K562 (cell line): ENCODE results near the gene ARL2. TPM values are rescaled to one million over a fixed set of nuclear protein-coding genes. Genes with fewer than 3 reads are reported as not detected.

Experiments
- ATF1 ChIP-seq, 2 experiments: fragments of 450-650 bp in 1 of 2; IDR thresholded peaks; 2 replicates each; pipeline ENCODE4 v1.6.1; 2016; ENCODE audit warnings: missing compliant biosample characterization in 1 of 2, missing genetic modification characterization in 1 of 2
- ELF2 ChIP-seq: fragments of 250-450 bp; sonication (Bioruptor Pico); IDR thresholded peaks from 2 replicates; pipeline ENCODE4 v1.5.0; 2021; ENCODE audit warnings: mild to moderate bottlenecking
- FUS ChIP-seq: fragments of 200-400 bp; formaldehyde crosslinking; optimal IDR thresholded peaks from 2 replicates; pipeline ENCODE3; 2017; ENCODE audit warnings: low read depth, low read length
- ILF3 ChIP-seq: fragments of 450-650 bp; IDR thresholded peaks from 2 replicates; pipeline ENCODE4 v1.6.1; 2018; ENCODE audit warnings: antibody characterized with exemption, mild to moderate bottlenecking, moderate library complexity, borderline replicate concordance
- LARP7 ChIP-seq: fragments of 450-650 bp; IDR thresholded peaks from 2 replicates; pipeline ENCODE4 v1.6.1; 2016
- LEF1 ChIP-seq: fragments of 450-650 bp; IDR thresholded peaks from 2 replicates; pipeline ENCODE4 v1.6.1; 2016; ENCODE audit warnings: mild to moderate bottlenecking
- MTA1 ChIP-seq: fragments of 450-650 bp; IDR thresholded peaks from 2 replicates; pipeline ENCODE4 v1.6.1; 2017; ENCODE audit warnings: borderline replicate concordance
- MYNN ChIP-seq, 2 experiments: sonication (generic); formaldehyde crosslinking in 1 of 2; IDR thresholded peaks; 2 replicates each; pipeline versions ENCODE4 v1.5.0 to v1.6.1; 2016 to 2020; ENCODE audit warnings: antibody characterized with exemption in 1 of 2, missing genetic modification reagents in 1 of 2
- OTX1 ChIP-seq: fragments of 450-650 bp; formaldehyde crosslinking; IDR thresholded peaks from 2 replicates; pipeline ENCODE4 v1.4.0; 2022; ENCODE audit warnings: mild to moderate bottlenecking
- PRPF4 ChIP-seq: fragments of 200-400 bp; formaldehyde crosslinking; IDR thresholded peaks from one replicate; pipeline ENCODE4 v1.6.1; 2017; ENCODE audit warnings: low read length, low read depth, mild to moderate bottlenecking; ENCODE audit not compliant: insufficient read depth, poor library complexity, severe bottlenecking
- RAD51 ChIP-seq: fragments of 450-650 bp; IDR thresholded peaks from 2 replicates; pipeline ENCODE4 v1.7.1; 2016; ENCODE audit warnings: low read depth, mild to moderate bottlenecking, borderline replicate concordance
- RBBP5 ChIP-seq: fragments of 200-600 bp; sonication (generic); IDR thresholded peaks from 2 replicates; pipeline ENCODE4 v1.6.1; 2012; ENCODE audit warnings: borderline replicate concordance, mild to moderate bottlenecking, low read length, control low read depth, inconsistent platforms; ENCODE audit not compliant: insufficient read depth, poor library complexity, severe bottlenecking
- RBM39 ChIP-seq: fragments of 200-400 bp; formaldehyde crosslinking; optimal IDR thresholded peaks from 2 replicates; pipeline ENCODE3; 2018; ENCODE audit warnings: low read depth, low read length
- RHOXF2B ChIP-seq: fragments of 250-450 bp; sonication (Bioruptor Pico); conservative IDR thresholded peaks from 2 replicates; pipeline ENCODE4 v1.5.1; 2021
- STAG1 ChIP-seq: sonication (generic); formaldehyde crosslinking; IDR thresholded peaks from 2 replicates; pipeline ENCODE4 v1.5.0; 2020; ENCODE audit warnings: missing genetic modification reagents, borderline replicate concordance
- TAF9B ChIP-seq: fragments of 450-650 bp; IDR thresholded peaks from 2 replicates; pipeline ENCODE4 v1.6.1; 2018; ENCODE audit warnings: mild to moderate bottlenecking; ENCODE audit not compliant: partially characterized antibody
- ZFP1 ChIP-seq: fragments of 450-650 bp; formaldehyde crosslinking; IDR thresholded peaks from 2 replicates; pipeline ENCODE4 v1.4.0; 2020; ENCODE audit warnings: mild to moderate bottlenecking, mixed read lengths
- ZFX ChIP-seq: sonication (generic); formaldehyde crosslinking; IDR thresholded peaks from 2 replicates; pipeline ENCODE4 v1.8.0; 2022; ENCODE audit warnings: mild to moderate bottlenecking, missing genetic modification reagents, moderate library complexity
- ZNF586 ChIP-seq: fragments of 450-650 bp; formaldehyde crosslinking; conservative IDR thresholded peaks from 2 replicates; pipeline ENCODE4 v1.4.0; 2020; ENCODE audit warnings: mild to moderate bottlenecking, moderate library complexity
- ZNF76 ChIP-seq: fragments of 250-450 bp; sonication (Bioruptor Pico); IDR thresholded peaks from 2 replicates; pipeline ENCODE4 v1.4.0; 2020; ENCODE audit warnings: mild to moderate bottlenecking, moderate library complexity, borderline replicate concordance
- polyA plus RNA-seq, 8 experiments: library from polyadenylated mRNA; depleted of rRNA in 4 of 8; stranded (reverse) in 5 of 8; unstranded in 3 of 8; fragments of >200 nt; fragmentation: Nextera tagmentation in 2 of 8; fragmentation: Illumina TruSeq in 1 of 8; extraction: Ambion mirVana in 2 of 8; extraction: Trizol in 1 of 8; gene quantifications; 2 replicates each; pipeline versions ENCODE4 v1.2.1 to v1.2.3, GENCODE V29; 2011 to 2014; ENCODE audit warnings: inconsistent platforms in 1 of 8, missing spikeins in 1 of 8
- total RNA-seq, 7 experiments: library from RNA; depleted of rRNA in 6 of 7; stranded (reverse); fragments of >200 nt in 6 of 7; fragmentation: Illumina TruSeq in 2 of 7; extraction: Trizol in 2 of 7; gene quantifications; 2 replicates each; pipeline versions ENCODE4 v1.2.1 to v1.2.3, GENCODE V29; 2011 to 2021; ENCODE audit warnings: low replicate concordance in 1 of 7
- TF ChIP-seq, protein P1 (sequence below): sonication (generic); formaldehyde crosslinking; IDR thresholded peaks from 2 replicates; pipeline ENCODE4 v1.8.1; 2023; ENCODE audit warnings: mild to moderate bottlenecking, missing genetic modification reagents
- TF ChIP-seq, protein P2 (sequence below): fragments of 250-450 bp; sonication (Bioruptor Pico); IDR thresholded peaks from 2 replicates; pipeline ENCODE4 v1.5.0; 2020; ENCODE audit warnings: mild to moderate bottlenecking, borderline replicate concordance
- TF ChIP-seq, protein P3 (sequence below): IDR thresholded peaks from 2 replicates; pipeline ENCODE4 v1.6.1; 2011; ENCODE audit warnings: borderline replicate concordance, low read depth, mild to moderate bottlenecking, moderate library complexity, low read length; ENCODE audit not compliant: insufficient read depth, poor library complexity, severe bottlenecking

The ARL2 gene
- total and polyA plus RNA-seq, 9 of the 15 experiments (the other 6 are each of a cell fraction or from before 2014, with no cell fraction given): 5.7 to 154 (median 92.2) TPM

DNA sequence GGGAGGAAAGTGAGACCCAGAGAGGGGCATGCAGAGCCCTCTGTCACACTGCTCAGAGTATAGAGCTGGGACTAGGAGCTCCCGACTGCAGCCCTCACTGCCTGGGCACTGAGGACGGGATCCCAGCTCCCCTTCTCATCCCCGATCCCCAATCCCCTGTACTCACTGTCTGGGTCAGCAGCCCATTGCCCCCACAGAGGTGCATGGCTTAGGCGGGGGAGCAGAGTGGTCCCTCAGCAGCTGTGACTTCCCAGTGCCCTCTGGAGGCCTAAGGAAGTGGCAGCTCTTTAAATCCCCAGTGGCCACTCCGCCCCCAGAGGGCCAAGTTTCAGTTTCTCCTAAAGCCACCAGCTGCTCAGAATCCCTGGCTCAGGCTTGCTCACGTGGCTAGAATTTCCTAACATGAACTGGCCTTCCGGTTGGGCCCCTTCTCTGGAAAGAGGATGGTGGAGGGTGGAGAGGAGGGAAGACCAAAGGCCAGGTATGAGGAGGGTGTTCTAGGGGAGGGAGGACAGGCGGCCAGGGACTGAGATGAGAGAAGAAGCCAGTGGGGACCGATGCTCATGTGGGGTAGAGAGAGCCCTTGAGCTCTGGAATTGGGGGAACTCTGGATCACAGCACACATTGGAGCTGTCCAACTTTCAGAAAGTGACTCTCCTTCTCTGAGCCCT lies 17.1 kb upstream of the ARL2 start, which contains the start of gene BATF2 (continued):
- TF ChIP-seq MTA1: peak; percentile 50; the same call in 1 of the 2 replicates
- TF ChIP-seq LEF1: 0 out of 2 replicates have a peak, but pooled peaks have one; percentile 50
- no peak for TF ChIP-seq LARP7
- peak; percentile 22 for TF ChIP-seq RBBP5
- TF ChIP-seq ZNF76 (CRISPR knock-in tag): no peak
- TF ChIP-seq, protein P1, sequence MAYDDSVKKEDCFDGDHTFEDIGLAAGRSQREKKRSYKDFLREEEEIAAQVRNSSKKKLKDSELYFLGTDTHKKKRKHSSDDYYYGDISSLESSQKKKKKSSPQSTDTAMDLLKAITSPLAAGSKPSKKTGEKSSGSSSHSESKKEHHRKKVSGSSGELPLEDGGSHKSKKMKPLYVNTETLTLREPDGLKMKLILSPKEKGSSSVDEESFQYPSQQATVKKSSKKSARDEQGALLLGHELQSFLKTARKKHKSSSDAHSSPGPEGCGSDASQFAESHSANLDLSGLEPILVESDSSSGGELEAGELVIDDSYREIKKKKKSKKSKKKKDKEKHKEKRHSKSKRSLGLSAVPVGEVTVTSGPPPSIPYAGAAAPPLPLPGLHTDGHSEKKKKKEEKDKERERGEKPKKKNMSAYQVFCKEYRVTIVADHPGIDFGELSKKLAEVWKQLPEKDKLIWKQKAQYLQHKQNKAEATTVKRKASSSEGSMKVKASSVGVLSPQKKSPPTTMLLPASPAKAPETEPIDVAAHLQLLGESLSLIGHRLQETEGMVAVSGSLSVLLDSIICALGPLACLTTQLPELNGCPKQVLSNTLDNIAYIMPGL (CRISPR knock-in tag): peak; percentile 88; the same call in 1 of the 2 replicates
- no peak for TF ChIP-seq ZFP1 (CRISPR knock-in tag)
- TF ChIP-seq OTX1 (CRISPR knock-in tag): 0 out of 2 replicates have a peak, but pooled peaks have one; percentile 50
- TF ChIP-seq ZNF586: no peak
- TF ChIP-seq RHOXF2B (CRISPR knock-in tag): no peak
- no peak for TF ChIP-seq RBM39
- TF ChIP-seq TAF9B: peak; percentile 85
- TF ChIP-seq ELF2 (CRISPR knock-in tag): no peak; the same call in 1 of the 2 replicates
- TF ChIP-seq RAD51: peak; percentile 78
- TF ChIP-seq MYNN (IDR thresholded peaks at IDR 0.05): no peak; the same call in 1 of the 2 replicates
- TF ChIP-seq MYNN (CRISPR knock-in tag; IDR thresholded peaks at IDR 0.05): no peak
- TF ChIP-seq ATF1 (CRISPR knock-in tag; IDR thresholded peaks at IDR 0.05): no peak
- TF ChIP-seq ATF1 (tag; IDR thresholded peaks at IDR 0.05): no peak; the same call in 1 of the 2 replicates
- TF ChIP-seq, protein P2, sequence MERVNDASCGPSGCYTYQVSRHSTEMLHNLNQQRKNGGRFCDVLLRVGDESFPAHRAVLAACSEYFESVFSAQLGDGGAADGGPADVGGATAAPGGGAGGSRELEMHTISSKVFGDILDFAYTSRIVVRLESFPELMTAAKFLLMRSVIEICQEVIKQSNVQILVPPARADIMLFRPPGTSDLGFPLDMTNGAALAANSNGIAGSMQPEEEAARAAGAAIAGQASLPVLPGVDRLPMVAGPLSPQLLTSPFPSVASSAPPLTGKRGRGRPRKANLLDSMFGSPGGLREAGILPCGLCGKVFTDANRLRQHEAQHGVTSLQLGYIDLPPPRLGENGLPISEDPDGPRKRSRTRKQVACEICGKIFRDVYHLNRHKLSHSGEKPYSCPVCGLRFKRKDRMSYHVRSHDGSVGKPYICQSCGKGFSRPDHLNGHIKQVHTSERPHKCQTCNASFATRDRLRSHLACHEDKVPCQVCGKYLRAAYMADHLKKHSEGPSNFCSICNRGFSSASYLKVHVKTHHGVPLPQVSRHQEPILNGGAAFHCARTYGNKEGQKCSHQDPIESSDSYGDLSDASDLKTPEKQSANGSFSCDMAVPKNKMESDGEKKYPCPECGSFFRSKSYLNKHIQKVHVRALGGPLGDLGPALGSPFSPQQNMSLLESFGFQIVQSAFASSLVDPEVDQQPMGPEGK (CRISPR knock-in tag): no peak
- TF ChIP-seq, protein P3, sequence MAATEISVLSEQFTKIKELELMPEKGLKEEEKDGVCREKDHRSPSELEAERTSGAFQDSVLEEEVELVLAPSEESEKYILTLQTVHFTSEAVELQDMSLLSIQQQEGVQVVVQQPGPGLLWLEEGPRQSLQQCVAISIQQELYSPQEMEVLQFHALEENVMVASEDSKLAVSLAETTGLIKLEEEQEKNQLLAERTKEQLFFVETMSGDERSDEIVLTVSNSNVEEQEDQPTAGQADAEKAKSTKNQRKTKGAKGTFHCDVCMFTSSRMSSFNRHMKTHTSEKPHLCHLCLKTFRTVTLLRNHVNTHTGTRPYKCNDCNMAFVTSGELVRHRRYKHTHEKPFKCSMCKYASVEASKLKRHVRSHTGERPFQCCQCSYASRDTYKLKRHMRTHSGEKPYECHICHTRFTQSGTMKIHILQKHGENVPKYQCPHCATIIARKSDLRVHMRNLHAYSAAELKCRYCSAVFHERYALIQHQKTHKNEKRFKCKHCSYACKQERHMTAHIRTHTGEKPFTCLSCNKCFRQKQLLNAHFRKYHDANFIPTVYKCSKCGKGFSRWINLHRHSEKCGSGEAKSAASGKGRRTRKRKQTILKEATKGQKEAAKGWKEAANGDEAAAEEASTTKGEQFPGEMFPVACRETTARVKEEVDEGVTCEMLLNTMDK: peak; percentile 78
- TF ChIP-seq STAG1 (CRISPR knock-in tag): peak; percentile 3; the same call in 1 of the 2 replicates
- TF ChIP-seq ZFX (CRISPR knock-in tag): peak; percentile 73
- TF ChIP-seq FUS: no peak
- TF ChIP-seq PRPF4: no peak
- TF ChIP-seq ILF3: no peak
